Stimulated activated CD8-positive, alpha-beta memory T cell treated with anti-CD3 and anti-CD28 coated beads, Interleukin-12 subunit alpha, Interleukin-12 subunit beta, amount 100 ng/mL, for 24 hours (primary cell): ENCODE data around the gene RSPO1.
"Not testable (repeated sequence)": the region's sequence is repeated elsewhere in the genome, so short reads cannot be mapped to it uniquely, and the experiment has no call there.

Source experiments
- DNase-seq: peaks from one replicate; pipeline ENCODE4 v3.0.0-alpha.2; 2020; ENCODE audit errors: extremely low read depth

The RSPO1 gene, protein sequence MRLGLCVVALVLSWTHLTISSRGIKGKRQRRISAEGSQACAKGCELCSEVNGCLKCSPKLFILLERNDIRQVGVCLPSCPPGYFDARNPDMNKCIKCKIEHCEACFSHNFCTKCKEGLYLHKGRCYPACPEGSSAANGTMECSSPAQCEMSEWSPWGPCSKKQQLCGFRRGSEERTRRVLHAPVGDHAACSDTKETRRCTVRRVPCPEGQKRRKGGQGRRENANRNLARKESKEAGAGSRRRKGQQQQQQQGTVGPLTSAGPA

DNA sequence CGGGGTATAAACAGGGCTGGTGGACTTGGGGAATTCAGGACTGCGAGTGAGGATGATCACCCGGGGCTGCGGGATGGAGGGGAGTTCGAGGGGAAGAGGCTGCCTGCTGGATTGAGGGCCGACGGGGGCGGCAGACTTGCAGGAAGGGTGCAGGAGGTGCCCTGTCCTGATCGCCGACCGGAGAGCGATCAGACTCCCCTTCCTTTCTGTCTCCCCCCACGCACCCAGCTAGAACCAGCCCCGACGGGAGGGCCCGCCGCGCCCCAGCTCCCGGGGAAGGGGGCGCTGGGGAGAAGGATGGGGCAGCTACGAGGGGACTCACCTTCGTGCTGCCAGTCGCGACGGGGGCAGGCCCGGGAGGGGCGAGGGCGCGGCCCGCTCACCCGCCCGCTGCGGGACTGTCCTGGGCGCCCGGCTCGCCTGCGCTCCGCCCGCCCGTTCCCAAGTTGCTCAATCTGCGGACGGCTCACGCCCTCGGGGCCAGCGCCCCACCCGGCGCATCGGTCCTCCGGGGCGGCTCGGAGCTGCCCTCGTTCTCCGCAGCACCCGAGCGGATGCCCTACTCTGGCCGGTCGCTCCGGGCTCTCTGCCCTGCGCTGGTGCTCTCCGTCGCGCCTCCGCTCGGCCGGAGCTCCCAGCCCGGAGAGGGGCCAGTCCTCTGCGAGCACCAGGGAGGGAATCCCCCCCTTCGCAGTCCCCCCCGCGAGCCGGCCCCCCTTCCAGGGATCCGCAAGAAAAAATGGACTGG, at the start of gene RSPO1:
RSPO1 (minus strand) TSS at position 649 of the 748 bp plus-strand sequence. CDS start 5,231 bp downstream, outside the sequence.
- no peak for DNase-seq

DNA sequence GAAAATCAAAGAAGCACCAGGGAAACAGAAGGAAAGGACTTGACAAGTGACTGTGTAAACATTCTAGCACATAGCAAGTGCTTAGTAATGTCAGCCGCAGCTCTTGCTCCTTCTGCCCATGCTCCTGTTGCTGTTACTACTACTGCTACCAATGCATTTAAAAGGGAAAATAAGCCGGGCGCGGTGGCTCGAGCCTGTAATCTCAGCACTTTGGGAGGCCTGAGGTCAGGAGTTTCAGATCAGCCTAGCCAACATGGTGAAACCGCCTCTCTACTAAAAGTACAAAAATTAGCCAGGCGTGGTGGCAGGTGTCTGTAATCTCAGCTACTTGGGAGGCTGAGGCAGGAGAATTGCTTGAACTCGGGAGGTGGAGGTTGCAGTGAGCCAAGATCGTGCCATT, 49.5 kb upstream of the RSPO1 start:
- DNase-seq = not testable (repeated sequence)

DNA sequence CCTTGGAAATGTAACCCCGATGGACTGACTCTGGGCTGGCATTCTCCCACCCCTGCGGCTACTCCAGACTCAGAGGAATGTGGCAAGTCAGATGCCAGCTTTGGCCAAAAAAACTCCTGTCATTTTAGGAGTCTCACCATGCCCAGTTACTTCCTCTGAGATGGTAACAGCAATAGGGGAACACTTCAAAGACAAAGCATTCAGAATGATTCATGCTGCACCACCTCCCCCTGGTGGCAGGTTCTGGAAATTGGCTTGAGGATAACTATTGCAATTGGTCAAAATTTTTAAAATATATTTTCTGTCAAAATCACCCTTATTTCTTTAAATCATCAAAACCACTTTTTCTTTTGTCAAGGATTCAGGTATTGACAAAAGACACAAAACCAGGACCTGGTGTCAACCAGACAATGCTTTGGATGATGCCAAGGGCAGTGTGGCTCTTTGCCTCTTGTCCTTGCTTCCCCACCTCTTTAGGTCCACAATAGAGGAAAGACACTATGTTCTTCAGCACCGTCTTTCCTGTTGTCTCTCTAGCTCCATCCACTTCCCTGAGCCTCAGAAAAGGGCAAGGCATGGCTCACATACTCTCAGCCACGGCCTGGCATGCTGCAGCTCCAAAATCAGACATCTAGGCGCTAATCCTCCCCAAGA, 47.8 kb upstream of the RSPO1 start:
- DNase-seq = no peak

GRCh38 chr1:37680933-37681332, 46.2 kb upstream of the RSPO1 start:
- no peak for DNase-seq

DNA sequence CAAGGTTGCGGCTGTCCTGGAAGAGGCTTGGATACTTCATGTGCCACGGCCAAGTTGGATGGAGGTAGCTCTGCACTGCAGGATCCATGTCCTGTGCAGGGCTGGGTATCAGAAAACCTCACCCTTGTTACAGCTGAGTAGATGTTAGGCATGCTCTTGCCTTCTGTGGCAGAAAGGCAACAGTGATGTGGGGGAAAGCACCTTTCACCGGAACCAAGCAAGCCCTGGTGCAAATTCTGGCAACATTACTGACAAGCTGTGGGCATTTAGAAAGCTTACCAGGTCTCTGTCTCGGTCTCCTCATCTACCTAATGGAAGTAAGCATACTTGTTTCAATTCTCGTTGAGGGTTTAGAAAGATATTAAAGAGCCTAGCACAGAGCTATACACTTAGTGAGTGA, 43.1 kb upstream of the RSPO1 start:
- no peak for DNase-seq

DNA sequence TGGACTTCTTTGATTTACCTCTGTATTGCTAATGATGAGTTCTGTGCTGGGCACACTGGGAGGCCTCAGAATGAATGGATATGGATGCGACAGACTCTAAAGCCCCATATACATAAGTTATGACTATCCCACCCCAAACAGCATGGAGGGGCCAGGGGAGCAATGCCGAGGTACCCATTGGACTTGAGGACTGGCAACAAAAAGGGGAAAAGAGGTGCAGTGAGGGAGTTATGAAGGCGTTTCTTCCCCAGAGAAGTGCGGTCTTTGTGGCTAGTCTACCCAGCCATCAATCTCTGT, 42.4 kb upstream of the RSPO1 start:
- no peak for DNase-seq

GRCh38 chr1:37676281-37677142, 41.8 kb upstream of the RSPO1 start:
- no peak for DNase-seq

- DNase-seq = no peak
Observed at GRCh38 chr1:37673920-37674319, 39.2 kb upstream of the RSPO1 start.

GRCh38 chr1:37672136-37672870, 37.6 kb upstream of the RSPO1 start:
- DNase-seq = no peak

DNA sequence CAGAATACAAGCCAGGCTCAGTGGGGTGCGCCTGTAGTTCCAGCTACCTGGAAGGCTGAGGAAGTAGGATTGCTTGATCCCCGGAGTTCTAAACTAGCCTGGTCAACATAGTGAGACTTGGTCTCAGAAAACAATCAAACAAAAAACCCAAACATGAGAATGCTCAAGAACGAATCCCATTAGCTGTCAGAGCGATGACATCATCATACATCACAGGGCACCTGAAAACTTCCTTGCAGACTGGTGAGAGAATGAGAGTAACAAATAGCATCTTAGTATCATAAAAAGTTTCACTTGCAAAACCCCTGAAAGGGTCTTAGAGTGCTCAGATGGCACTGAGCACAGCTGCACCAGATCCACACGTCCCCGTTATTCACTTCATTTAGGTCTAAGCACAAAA, 36.6 kb upstream of the RSPO1 start:
- no peak for DNase-seq

- DNase-seq = no peak
Observed at GRCh38 chr1:37670133-37670532, 35.4 kb upstream of the RSPO1 start.

- DNase-seq = no peak
Observed at GRCh38 chr1:37667023-37667671, 32.5 kb upstream of the RSPO1 start.

DNA sequence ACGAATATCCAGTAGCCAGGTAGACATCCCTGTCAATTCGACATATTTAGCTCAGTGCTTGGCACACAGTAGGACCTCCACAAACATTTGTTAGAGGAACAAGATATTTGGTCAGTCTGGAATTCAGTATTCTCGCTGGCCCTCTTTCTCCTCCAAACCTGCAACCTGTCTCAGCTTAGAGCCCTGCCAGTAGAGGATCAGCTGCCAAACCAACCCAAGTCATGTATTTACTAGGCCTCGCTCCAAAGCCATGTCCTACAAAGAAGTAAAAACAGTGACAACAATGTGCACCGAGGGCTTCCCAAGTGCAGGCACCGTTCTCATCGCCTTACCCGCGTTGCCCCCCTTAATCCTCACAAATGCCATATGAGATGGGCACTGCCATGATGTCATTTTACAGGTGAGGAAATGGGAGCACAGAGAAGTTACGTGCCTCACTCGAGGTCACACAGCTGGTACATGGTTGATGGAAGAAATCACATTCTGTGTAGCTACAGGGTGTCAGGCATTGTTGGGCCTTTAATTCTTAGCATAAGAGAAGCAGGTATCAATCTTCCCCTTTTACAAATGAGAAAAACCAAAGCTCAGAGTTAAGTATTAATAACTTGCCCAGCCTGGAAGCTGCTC, 31.7 kb upstream of the RSPO1 start:
- DNase-seq = no peak

DNA sequence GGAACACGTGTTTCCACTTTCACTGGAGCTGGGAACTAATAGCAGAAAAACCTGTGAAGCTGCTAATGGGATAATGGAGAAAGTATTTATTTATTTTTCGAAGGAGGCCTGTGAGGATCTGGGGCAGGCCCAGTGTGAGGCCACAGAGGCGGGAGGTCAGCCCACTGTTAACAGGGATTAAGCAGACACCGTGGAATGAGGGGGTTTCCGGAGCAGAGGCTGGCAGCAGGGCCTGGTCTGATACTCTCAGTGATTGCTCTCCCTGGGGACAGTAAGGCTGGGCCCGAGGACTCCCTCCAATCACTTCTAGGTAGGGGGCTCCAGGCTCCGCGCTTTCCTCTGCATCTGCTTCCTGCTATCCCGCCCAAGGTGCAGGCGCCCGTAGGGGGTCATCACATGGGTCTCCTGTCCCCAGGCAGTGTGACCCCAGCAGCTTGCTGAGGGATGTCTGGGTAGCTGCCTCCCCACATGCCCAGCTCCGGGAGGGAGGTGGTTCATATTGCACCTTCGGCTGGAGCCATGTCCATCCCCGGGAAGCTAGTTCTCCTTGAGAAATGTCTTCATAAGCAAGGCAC, 28.8 kb upstream of the RSPO1 start:
- DNase-seq = no peak

DNA sequence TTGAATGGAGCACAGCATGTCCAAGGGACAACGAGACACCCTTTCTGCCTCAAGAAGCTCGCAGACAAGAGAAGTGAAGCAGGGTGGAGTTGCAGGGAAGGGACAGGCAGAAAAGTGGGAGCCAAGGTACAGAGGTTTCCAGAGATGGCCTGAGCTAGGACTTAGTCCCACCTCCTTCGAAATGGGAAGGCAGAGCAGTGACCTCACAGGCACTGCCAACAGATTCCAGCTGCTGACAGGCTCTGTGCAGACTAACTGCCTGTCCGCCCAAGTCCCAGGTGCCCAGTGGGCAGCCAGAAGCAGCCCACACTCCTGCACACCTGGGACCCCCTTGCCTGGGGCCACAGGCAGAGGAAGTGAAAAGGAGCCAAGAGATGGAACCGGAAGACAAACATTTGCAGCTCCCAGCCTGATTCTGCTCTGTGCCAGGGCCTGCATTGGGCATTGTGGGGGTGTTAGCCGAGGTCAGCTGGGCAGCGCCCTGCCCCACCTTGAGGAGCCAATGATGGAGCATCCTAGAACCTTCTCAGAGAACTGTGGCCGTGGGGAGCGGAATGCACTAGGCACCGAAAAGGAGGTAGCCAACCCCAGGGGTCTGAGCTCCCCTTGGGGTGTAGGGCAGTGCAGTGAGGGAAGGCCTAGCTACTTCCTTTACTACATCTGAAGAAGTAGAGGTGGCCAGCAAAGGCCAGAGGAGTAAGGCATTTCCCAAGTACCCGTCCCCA, 27.5 kb upstream of the RSPO1 start:
- no peak for DNase-seq

DNA sequence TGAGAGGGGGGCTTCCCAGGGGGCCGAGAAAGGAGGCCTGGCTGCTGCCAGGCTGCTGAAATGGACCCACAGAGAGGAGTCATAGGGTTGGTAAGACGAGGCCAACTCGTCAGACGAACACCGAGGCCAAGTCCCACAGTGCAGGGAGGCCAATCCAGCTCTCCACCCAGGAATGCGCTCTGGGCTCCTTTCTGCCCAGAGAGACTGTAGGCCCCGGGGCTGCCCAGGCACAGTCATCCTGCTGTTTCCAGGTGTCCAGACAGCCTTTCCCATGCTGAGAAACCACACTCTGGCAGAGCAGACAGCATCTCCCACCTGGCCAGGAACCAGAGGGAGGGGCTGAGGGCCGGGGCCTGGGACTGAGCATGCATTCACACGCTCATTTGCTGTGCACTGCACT, 26.7 kb upstream of the RSPO1 start:
- no peak for DNase-seq

DNA sequence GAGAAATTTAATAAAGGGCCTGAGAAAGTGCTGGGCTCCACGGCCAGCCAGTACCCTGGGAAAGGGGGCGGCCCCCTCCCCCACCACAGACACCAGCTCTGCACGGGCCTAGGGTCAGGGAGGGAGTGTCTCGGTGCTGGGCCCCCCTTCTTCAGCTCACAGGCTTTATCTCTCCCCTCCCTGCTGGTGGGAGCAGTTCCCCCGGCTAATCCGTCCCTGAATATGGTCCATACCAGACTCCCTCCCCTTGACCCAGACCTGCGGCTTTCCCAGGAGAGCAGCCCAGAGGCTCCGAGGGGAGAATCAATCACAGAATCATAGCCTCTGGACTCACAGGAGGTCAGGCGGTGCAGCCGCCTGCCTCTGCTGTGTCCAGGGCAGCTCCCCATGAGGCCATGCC, 26.0 kb upstream of the RSPO1 start:
- no peak for DNase-seq

DNA sequence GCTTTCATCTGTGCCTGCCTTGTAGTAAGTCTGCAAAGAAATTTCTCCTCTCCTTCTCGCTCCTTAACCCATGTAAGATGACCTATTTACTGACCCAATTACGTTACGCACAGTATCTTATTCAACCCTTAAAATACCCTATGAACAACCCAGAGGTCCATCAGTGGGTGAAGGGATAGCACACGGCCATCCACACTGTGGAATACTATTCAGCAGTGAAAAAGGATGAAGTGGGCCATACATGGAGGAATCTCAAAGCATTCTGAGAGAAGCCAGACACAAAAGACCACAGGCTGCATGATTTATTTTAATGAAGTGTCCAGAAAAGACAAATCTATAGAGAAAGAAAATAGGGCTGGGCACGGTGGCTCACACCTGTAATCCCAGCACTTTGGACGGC, 23.8 kb upstream of the RSPO1 start:
- no peak for DNase-seq

DNA sequence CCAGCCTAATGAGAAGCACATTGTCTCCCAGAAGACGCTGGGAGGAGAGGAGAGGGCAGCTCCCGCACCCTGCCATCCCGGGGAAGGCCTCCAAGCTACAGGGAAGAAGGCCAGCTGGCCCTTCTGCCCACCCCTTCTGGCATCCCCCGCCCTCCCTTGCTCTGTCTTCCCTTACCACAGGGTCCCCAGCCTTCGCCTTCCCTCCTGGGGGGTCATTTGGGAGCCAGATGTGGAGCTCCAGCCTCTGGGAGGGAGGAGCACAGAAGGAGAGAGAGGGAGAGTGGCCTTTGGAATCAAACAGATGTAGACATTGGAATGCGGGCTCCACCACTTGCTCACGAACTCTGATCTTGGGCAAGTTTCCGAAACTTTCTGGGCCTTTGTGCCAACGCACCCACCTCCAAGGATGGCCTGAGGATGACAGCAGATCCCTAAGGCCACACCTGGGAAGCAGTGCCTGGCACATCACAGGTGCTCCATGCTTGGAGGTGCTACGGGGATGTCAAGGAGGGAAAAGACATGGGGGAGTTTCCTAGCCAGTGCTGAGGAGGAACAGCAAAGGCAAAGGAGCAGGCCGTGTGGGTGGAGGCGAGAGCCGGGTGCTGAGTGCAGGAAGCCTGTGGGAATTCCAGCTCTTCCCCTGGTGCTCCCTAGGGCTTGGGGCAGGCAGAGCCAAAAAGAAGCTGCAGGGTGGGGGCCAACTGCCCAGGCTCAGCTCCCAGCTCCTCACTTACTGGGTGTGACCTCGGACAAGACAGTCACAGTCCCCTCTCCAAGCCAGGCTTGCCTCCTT, 23.1 kb upstream of the RSPO1 start:
- DNase-seq = no peak
